GM19324 (cell line): ENCODE data around the gene PAK6.

Experiments
- ATAC-seq: cut with Tn5 transposase; IDR thresholded peaks from one replicate; pipeline ENCODE4 v1.9.1; 2021; ENCODE audit warnings: mild to moderate bottlenecking, moderate library complexity; ENCODE audit not compliant: unreplicated experiment, low FRiP score

Gene PAK6

GRCh38 chr15:40253167-40253790 lies 14.4 kb downstream of the PAK6 start:
- ATAC-seq = no peak

GRCh38 chr15:40254452-40254851 lies 15.6 kb downstream of the PAK6 start:
- no peak for ATAC-seq

- no peak for ATAC-seq
Observed at GRCh38 chr15:40255033-40255432, 16.2 kb downstream of the PAK6 start.

- no peak for ATAC-seq
Observed at GRCh38 chr15:40256638-40257235, 17.9 kb downstream of the PAK6 start.

- no peak for ATAC-seq
Observed at GRCh38 chr15:40257656-40258450, 19.0 kb downstream of the PAK6 start.

- no peak for ATAC-seq
Observed at GRCh38 chr15:40258544-40258943, 19.7 kb downstream of the PAK6 start.

- no peak for ATAC-seq
Observed at GRCh38 chr15:40259021-40259420, 20.2 kb downstream of the PAK6 start.

GRCh38 chr15:40263024-40263754 lies 24.3 kb downstream of the PAK6 start:
- no peak for ATAC-seq

- ATAC-seq = no peak
Observed at GRCh38 chr15:40264321-40265153, 25.7 kb downstream of the PAK6 start.

GRCh38 chr15:40265355-40265754 lies 26.5 kb downstream of the PAK6 start:
- ATAC-seq = no peak

GRCh38 chr15:40265875-40266274 lies 27.0 kb downstream of the PAK6 start:
- ATAC-seq = no peak

GRCh38 chr15:40266828-40267304 lies 28.0 kb downstream of the PAK6 start:
- ATAC-seq = no peak

- no peak for ATAC-seq
Observed at GRCh38 chr15:40267670-40268069, 28.8 kb downstream of the PAK6 start.

GRCh38 chr15:40269604-40270003 lies 30.7 kb downstream of the PAK6 start:
- ATAC-seq = no peak

- ATAC-seq = no peak
Observed at GRCh38 chr15:40270246-40270995, 31.6 kb downstream of the PAK6 start.

GRCh38 chr15:40271685-40272484 lies 33.0 kb downstream of the PAK6 start:
- no peak for ATAC-seq

- no peak for ATAC-seq
Observed at GRCh38 chr15:40272485-40273056, 33.7 kb downstream of the PAK6 start.

- no peak for ATAC-seq
Observed at GRCh38 chr15:40273428-40273827, 34.6 kb downstream of the PAK6 start.
